ENCODE measurements around the gene CDK17. TPM values are rescaled to one million over a fixed set of nuclear protein-coding genes. Genes with fewer than 3 reads are reported as not detected.

The CDK17 gene
- total RNA-seq, 2 donors from 2014 or later, result 36.2 to 39.9 TPM

DNA sequence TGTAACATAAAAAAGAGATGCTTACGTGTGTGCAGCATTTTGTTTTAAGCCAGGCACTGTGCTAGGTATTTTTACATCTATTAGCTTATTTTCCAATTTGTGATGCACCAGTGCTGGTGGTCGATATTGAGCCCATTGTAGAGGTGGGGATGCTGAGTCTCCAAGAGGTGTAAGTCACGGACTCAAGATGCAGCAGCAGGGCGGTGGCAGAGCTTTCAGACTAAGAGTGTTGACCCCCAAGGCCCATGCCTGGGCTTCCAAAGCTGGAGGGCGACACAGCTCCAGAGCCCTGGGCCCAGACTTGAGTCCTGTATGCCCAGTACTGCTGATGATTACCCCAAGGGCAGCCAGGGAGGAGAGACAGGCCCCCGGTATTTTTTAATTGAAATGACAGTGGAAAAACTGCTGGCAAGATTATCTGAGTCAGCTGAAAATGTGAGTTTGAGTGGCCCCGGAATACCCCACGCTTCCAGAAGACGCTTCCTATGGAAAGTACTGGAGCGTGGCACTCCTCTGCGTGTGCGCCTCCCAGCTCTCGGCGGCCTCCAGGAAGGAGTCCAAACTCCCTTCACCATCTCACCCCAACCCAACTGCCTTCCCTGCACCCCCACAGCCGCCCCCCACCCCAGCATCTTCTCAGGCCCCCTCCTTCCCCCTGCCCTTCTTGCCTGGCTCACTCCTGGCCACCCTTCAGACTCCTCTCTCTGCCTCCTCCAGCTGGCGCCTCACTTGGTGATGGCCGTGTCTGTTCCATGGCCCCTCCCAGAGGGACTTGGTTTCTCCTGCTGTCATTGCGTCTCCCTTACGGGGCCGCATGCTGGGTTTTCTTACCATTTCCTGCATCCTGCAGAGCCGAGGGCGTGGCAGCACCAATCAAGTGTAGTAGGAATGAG, 165.4 kb downstream of the CDK17 start:
- peaks cover 4% of the 10 kb centered on the region for H3K4me1 Mint-ChIP-seq
- H3K27ac Mint-ChIP-seq, result peak overlapping the region; percentile 39
- TF ChIP-seq, protein P1, sequence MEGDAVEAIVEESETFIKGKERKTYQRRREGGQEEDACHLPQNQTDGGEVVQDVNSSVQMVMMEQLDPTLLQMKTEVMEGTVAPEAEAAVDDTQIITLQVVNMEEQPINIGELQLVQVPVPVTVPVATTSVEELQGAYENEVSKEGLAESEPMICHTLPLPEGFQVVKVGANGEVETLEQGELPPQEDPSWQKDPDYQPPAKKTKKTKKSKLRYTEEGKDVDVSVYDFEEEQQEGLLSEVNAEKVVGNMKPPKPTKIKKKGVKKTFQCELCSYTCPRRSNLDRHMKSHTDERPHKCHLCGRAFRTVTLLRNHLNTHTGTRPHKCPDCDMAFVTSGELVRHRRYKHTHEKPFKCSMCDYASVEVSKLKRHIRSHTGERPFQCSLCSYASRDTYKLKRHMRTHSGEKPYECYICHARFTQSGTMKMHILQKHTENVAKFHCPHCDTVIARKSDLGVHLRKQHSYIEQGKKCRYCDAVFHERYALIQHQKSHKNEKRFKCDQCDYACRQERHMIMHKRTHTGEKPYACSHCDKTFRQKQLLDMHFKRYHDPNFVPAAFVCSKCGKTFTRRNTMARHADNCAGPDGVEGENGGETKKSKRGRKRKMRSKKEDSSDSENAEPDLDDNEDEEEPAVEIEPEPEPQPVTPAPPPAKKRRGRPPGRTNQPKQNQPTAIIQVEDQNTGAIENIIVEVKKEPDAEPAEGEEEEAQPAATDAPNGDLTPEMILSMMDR (conservative IDR thresholded peaks at IDR 0.05), result no peak
- no peak overlapping the region for H3K4me3 ChIP-seq (ENCODE audit: low read length)
- 92 to 97% methylated on average over 14 to 21 of the region's 22 CpGs for WGBS, 2 experiments (ENCODE audit: insufficient coverage in 1 of 2, insufficient read length in 1 of 2)
- no peaks in the 10 kb centered on the region for H3K9me3 ChIP-seq (ENCODE audit: control insufficient read depth, low read length)
- no peak for DNase-seq
- no peaks in the 10 kb centered on the region for H3K27me3 ChIP-seq (ENCODE audit: control insufficient read depth, insufficient read depth, low read length, poor library complexity, severe bottlenecking)
- H3K36me3 ChIP-seq (ENCODE audit: control insufficient read depth, insufficient read depth, low read length), result no peaks in the 10 kb centered on the region
- H3K9ac ChIP-seq (ENCODE audit: extremely low read depth, low read length, poor library complexity, severe bottlenecking), result no peak overlapping the region
- peaks cover 14% of the 10 kb centered on the region for H3K36me3 Mint-ChIP-seq (ENCODE audit: low read depth)
- H3K27me3 Mint-ChIP-seq (ENCODE audit: insufficient read depth), result no peaks in the 10 kb centered on the region
- peaks cover 2% of the 10 kb centered on the region for H3K9me3 Mint-ChIP-seq
- no peak overlapping the region for H3K27ac ChIP-seq (ENCODE audit: low read depth, low read length)
- H3K4me3 Mint-ChIP-seq, result no peak overlapping the region
- no peaks in the 10 kb centered on the region for H3K4me1 ChIP-seq (ENCODE audit: control insufficient read depth, insufficient read depth, low read length)

DNA sequence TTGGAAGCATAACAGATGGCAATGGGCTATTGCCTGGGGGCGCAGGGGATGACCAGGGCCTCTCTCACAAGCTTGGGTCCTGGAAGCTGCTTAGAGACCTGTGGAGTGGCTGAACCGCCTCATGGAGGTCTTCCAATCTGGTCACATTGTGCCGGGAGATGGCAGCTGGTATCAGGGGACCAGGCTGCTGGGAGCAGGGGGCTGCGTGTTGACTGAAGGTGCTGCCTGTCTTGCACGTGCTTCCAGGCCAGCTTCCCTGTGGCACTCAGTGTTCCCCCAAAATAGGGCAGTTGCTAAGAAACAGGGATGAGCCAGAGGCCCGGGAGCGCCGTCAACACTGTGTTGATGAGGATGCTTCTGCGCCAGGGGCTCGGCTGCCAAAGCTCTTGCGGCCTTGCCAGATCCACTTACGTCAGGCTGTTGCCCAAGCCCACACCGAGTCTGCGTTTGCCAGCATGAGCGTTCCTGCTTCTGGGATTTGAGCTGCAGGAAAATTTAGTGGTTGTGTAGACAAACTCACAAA, 166.2 kb downstream of the CDK17 start:
- H3K27ac ChIP-seq (ENCODE audit: low read depth, low read length), result no peak overlapping the region
- peak; percentile 49 for DNase-seq
- Mint-ChIP-seq H3K4me3 (no peak overlapping the region), H3K27me3 (ENCODE audit: insufficient read depth) (no peaks in the 10 kb centered on the region), H3K27ac (peak overlapping the region; percentile 39), H3K4me1 (peaks cover 4% of the 10 kb centered on the region), H3K36me3 (ENCODE audit: low read depth) (peaks cover 14% of the 10 kb centered on the region), H3K9me3 (peaks cover 2% of the 10 kb centered on the region)
- H3K4me1 ChIP-seq (ENCODE audit: control insufficient read depth, insufficient read depth, low read length), result no peaks in the 10 kb centered on the region
- H3K9ac ChIP-seq (ENCODE audit: extremely low read depth, low read length, poor library complexity, severe bottlenecking), result no peak overlapping the region
- WGBS, 2 experiments (ENCODE audit: insufficient coverage in 1 of 2, insufficient read length in 1 of 2), result 95 to 97% methylated on average over 9 to 15 of the region's 15 CpGs
- no peak overlapping the region for H3K4me3 ChIP-seq (ENCODE audit: low read length)
- H3K27me3 ChIP-seq (ENCODE audit: control insufficient read depth, insufficient read depth, low read length, poor library complexity, severe bottlenecking), result no peaks in the 10 kb centered on the region
- no peaks in the 10 kb centered on the region for H3K9me3 ChIP-seq (ENCODE audit: control insufficient read depth, low read length)
- TF ChIP-seq, protein P1 (conservative IDR thresholded peaks at IDR 0.05), result no peak
- peaks cover 3% of the 10 kb centered on the region for H3K36me3 ChIP-seq (ENCODE audit: control insufficient read depth, insufficient read depth, low read length)

DNA sequence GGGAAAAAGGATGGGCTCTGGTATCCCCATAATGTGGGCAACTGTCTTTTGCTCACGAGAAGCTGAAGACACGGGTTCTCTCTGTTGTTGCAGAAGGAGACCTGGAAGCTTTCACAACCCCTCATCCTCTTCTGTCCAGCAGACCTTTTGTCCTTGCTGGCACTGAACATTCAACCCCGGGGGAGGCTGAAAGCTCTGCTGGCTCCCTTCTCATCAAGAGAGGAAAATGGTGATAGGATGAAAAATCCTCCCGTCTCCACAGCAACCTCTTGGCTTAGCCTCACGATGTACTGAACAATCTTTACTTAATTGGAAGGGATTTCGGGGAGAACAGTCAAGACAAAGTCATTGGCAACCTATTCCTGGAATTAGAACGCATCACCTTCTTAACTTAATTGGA, 167.1 kb downstream of the CDK17 start:
- peaks cover 2% of the 10 kb centered on the region for H3K9me3 Mint-ChIP-seq
- Histone ChIP-seq H3K4me1 (ENCODE audit: control insufficient read depth, insufficient read depth, low read length) (no peaks in the 10 kb centered on the region), H3K27ac (ENCODE audit: low read depth, low read length) (no peak overlapping the region), H3K4me3 (ENCODE audit: low read length) (no peak overlapping the region), H3K27me3 (ENCODE audit: control insufficient read depth, insufficient read depth, low read length, poor library complexity, severe bottlenecking) (no peaks in the 10 kb centered on the region), H3K9me3 (ENCODE audit: control insufficient read depth, low read length) (no peaks in the 10 kb centered on the region), H3K36me3 (ENCODE audit: control insufficient read depth, insufficient read depth, low read length) (peaks cover 8% of the 10 kb centered on the region), H3K9ac (ENCODE audit: extremely low read depth, low read length, poor library complexity, severe bottlenecking) (no peak overlapping the region)
- TF ChIP-seq, protein P1 (conservative IDR thresholded peaks at IDR 0.05), result no peak
- no peaks in the 10 kb centered on the region for H3K27me3 Mint-ChIP-seq (ENCODE audit: insufficient read depth)
- H3K27ac Mint-ChIP-seq, result no peak overlapping the region
- peaks cover 4% of the 10 kb centered on the region for H3K4me1 Mint-ChIP-seq
- WGBS, 2 experiments (ENCODE audit: insufficient coverage in 1 of 2, insufficient read length in 1 of 2), result 91 to 100% methylated on average over 4 to 7 of the region's 7 CpGs
- H3K4me3 Mint-ChIP-seq, result no peak overlapping the region
- no peak for DNase-seq
- H3K36me3 Mint-ChIP-seq (ENCODE audit: low read depth), result peaks cover 17% of the 10 kb centered on the region

Measured in endodermal cell (in vitro differentiated cells).